K562 (cell line): Measurements from ENCODE around the gene CHRDL1. TPM values are rescaled to one million over a fixed set of nuclear protein-coding genes. Genes with fewer than 3 reads are reported as not detected.

Experiments
- ATAC-seq: fragments of 200-7000 bp; cut with Tn5 transposase; 3 replicates; pipeline ENCODE4 v1.9.1; 2020; ENCODE audit warnings: moderate library complexity
- BruUV-seq: library from RNA; stranded (reverse); fragments of 400-500 nt; replicated peaks from 2 replicates; lab custom pipeline; 2021; lab: Mats Ljungman, UMichigan
- CTCF ChIA-PET: fragments of 300-600 bp; formaldehyde crosslinking; extraction: SDS; loops from one replicate; lab custom pipeline; 2021; ENCODE audit warnings: low intra/inter-chr PET ratio; lab: Yijun Ruan, JAX
- POLR2A ChIA-PET: fragments of 300-600, 350-650 bp; sonication (Branson Sonifier 250); formaldehyde crosslinking; extraction: SDS; loops from one replicate; lab custom pipeline; 2021; ENCODE audit warnings: antibody characterized with exemption, inconsistent platforms; lab: Yijun Ruan, JAX
- DNase-seq, 4 experiments: peaks; one replicate each; pipeline versions ENCODE4 v3.0.0 to v3.0.0-alpha.2; 2011 to 2018; ENCODE audit warnings: low spot score in 3 of 4, mixed read lengths in 3 of 4; ENCODE audit errors: extremely low read depth in 1 of 4
- FAIRE-seq: peaks from 2 replicates; lab custom pipeline; 2011; peaks lifted over from hg19 to GRCh38; lab: Jason Lieb, UNC
- H2AFZ ChIP-seq: 2 replicates; pipeline ENCODE4 v1.6.0; 2011; ENCODE audit warnings: low read depth, low read length, control low read depth, inconsistent platforms
- H3K27ac ChIP-seq: fragments of 200-600 bp; 3 replicates; pipeline ENCODE4 v1.8.0; 2011; ENCODE audit warnings: low read depth, mild to moderate bottlenecking, control low read depth, inconsistent platforms, low read length, moderate library complexity, mixed read lengths; ENCODE audit errors: extremely low read depth
- H3K27me3 ChIP-seq, 2 experiments: fragments of 300-600 bp in 1 of 2; 2 replicates in 1 of 2; 3 replicates in 1 of 2; pipeline versions ENCODE4 v1.6.0 to v1.8.0; 2011; ENCODE audit warnings: inconsistent platforms in 2 of 2, low read length in 2 of 2, mild to moderate bottlenecking in 1 of 2, mixed read lengths in 1 of 2, moderate library complexity in 1 of 2; ENCODE audit not compliant: control insufficient read depth in 2 of 2, insufficient read depth in 2 of 2
- H3K36me3 ChIP-seq: fragments of 300-600 bp; 3 replicates; pipeline ENCODE4 v1.8.0; 2011; ENCODE audit warnings: mild to moderate bottlenecking, low read length, inconsistent platforms; ENCODE audit not compliant: control insufficient read depth, insufficient read depth
- H3K4me1 ChIP-seq, 2 experiments: fragments of 200-600 bp in 1 of 2; replicated peaks in 1 of 2; 2 replicates in 1 of 2; 3 replicates in 1 of 2; pipeline versions ENCODE4 v1.5.1 to v1.8.0; 2011; ENCODE audit warnings: inconsistent platforms in 2 of 2, low read length in 2 of 2, mild to moderate bottlenecking in 1 of 2, mixed read lengths in 1 of 2, moderate library complexity in 1 of 2; ENCODE audit not compliant: control insufficient read depth in 2 of 2, insufficient read depth in 2 of 2
- H3K4me2 ChIP-seq: 2 replicates; pipeline ENCODE4 v1.6.1; 2011; ENCODE audit warnings: low read length, control low read depth, inconsistent platforms, mixed read lengths; ENCODE audit not compliant: insufficient read depth
- H3K4me3 ChIP-seq: fragments of 200-600 bp; sonication (generic), shearing (Covaris generic); 2 replicates; pipeline ENCODE4 v1.5.1; 2016; ENCODE audit warnings: control low read depth, inconsistent platforms
- H3K79me2 ChIP-seq: fragments of 200-600 bp; 3 replicates; pipeline ENCODE4 v1.8.0; 2011; ENCODE audit warnings: low read length, inconsistent platforms; ENCODE audit not compliant: control insufficient read depth, insufficient read depth
- H3K9ac ChIP-seq, 2 experiments: 2 replicates each; pipeline versions ENCODE4 v1.6.0 to v1.6.1; 2011; ENCODE audit warnings: low read depth in 2 of 2, low read length in 2 of 2, control low read depth in 1 of 2, inconsistent platforms in 1 of 2, mild to moderate bottlenecking in 1 of 2, mixed read lengths in 1 of 2; ENCODE audit not compliant: insufficient read depth in 1 of 2
- H3K9me1 ChIP-seq: one replicate; pipeline ENCODE4 v1.6.0; 2011; ENCODE audit warnings: inconsistent platforms, mild to moderate bottlenecking, low read length, moderate library complexity; ENCODE audit not compliant: control insufficient read depth, insufficient read depth
- H3K9me3 ChIP-seq: replicated peaks from 2 replicates; pipeline ENCODE4 v1.5.1; 2011; ENCODE audit warnings: low read depth, low read length, inconsistent platforms; ENCODE audit not compliant: control insufficient read depth, insufficient read depth
- H4K20me1 ChIP-seq: replicated peaks from 2 replicates; pipeline ENCODE4 v1.6.1; 2011; ENCODE audit warnings: low read length, inconsistent platforms, mixed read lengths; ENCODE audit not compliant: control insufficient read depth, insufficient read depth
- ATF1 ChIP-seq, 2 experiments: fragments of 450-650 bp in 1 of 2; IDR thresholded peaks; 2 replicates each; pipeline ENCODE4 v1.6.1; 2016; ENCODE audit warnings: missing compliant biosample characterization in 1 of 2, missing genetic modification characterization in 1 of 2
- BACH1 ChIP-seq: fragments of 200-800 bp; sonication (Bioruptor generic); IDR thresholded peaks from 2 replicates; pipeline ENCODE4 v1.6.1; 2016; ENCODE audit warnings: missing genetic modification characterization, missing compliant biosample characterization
- FOXK1 ChIP-seq: sonication (generic); formaldehyde crosslinking; IDR thresholded peaks from 2 replicates; pipeline ENCODE4 v1.8.0; 2022; ENCODE audit warnings: missing genetic modification reagents, mild to moderate bottlenecking, borderline replicate concordance
- FOXO4 ChIP-seq: fragments of 450-650 bp; formaldehyde crosslinking; IDR thresholded peaks from 2 replicates; pipeline ENCODE4 v1.4.0; 2020; ENCODE audit warnings: mild to moderate bottlenecking, moderate library complexity
- GABPB2 ChIP-seq: fragments of 250-450 bp; sonication (Bioruptor Pico); conservative IDR thresholded peaks from 2 replicates; pipeline ENCODE4 v1.5.1; 2021; ENCODE audit warnings: mild to moderate bottlenecking
- GATAD2A ChIP-seq: fragments of 450-650 bp; IDR thresholded peaks from 2 replicates; pipeline ENCODE4 v1.6.1; 2017
- MAFK ChIP-seq: IDR thresholded peaks from 2 replicates; pipeline ENCODE4 v1.6.1; 2011; ENCODE audit warnings: low read length, improper control_type of control experiment
- PPARD ChIP-seq: fragments of 250-450 bp; sonication (Bioruptor Pico); IDR thresholded peaks from 2 replicates; pipeline ENCODE4 v1.8.0; 2022; ENCODE audit warnings: inconsistent platforms, mild to moderate bottlenecking, moderate library complexity
- SRSF1 ChIP-seq: fragments of 200-400 bp; formaldehyde crosslinking; IDR thresholded peaks from 2 replicates; pipeline ENCODE4 v1.6.1; 2017; ENCODE audit warnings: mild to moderate bottlenecking, low read depth, low read length, moderate library complexity
- ZFP36 ChIP-seq: fragments of 150-350 bp; IDR thresholded peaks from 2 replicates; pipeline ENCODE4 v1.6.1; 2018; ENCODE audit warnings: low read length, low read depth; ENCODE audit not compliant: partially characterized antibody
- ZHX1 ChIP-seq: fragments of 150-350 bp; conservative IDR thresholded peaks from 2 replicates; pipeline ENCODE4 v1.6.1; 2014; ENCODE audit warnings: low read length
- ZNF175 ChIP-seq: fragments of 200-800 bp; sonication (Bioruptor generic); IDR thresholded peaks from 2 replicates; pipeline ENCODE4 v1.6.1; 2016; ENCODE audit warnings: low read depth, mild to moderate bottlenecking, missing genetic modification characterization, missing compliant biosample characterization
- ZNF212 ChIP-seq: fragments of 450-650 bp; formaldehyde crosslinking; IDR thresholded peaks from 2 replicates; pipeline ENCODE4 v1.4.0; 2020; ENCODE audit warnings: mild to moderate bottlenecking
- ZNF23 ChIP-seq: fragments of 250-450 bp; sonication (Bioruptor Pico); IDR thresholded peaks from 2 replicates; pipeline ENCODE4 v1.4.0; 2020; ENCODE audit warnings: mild to moderate bottlenecking
- ZNF584 ChIP-seq: fragments of 200-800 bp; sonication (Bioruptor generic); IDR thresholded peaks from 2 replicates; pipeline ENCODE4 v1.6.1; 2016; ENCODE audit warnings: low read depth, mild to moderate bottlenecking, missing genetic modification characterization, missing compliant biosample characterization
- WGBS: fragments of 100-300 bp; shearing (Covaris generic); methylation state at CpG from one replicate; pipeline ENCODE4 v1.1.6; 2016; ENCODE audit warnings: low coverage, mixed read lengths; ENCODE audit not compliant: insufficient coverage; ENCODE audit errors: missing lambda C conversion rate; 5-methylcytosine and 5-hydroxymethylcytosine counted together
- in situ Hi-C: fragments of 300-500 bp; cut with MboI; formaldehyde crosslinking; loops from 4 replicates; pipeline ENCODE4 v1.15.0; 2018; ENCODE audit warnings: inconsistent platforms, mixed read lengths
- intact Hi-C: fragments of 100-400 bp; cut with micrococcal nuclease; formaldehyde crosslinking; loops from 2 replicates; pipeline ENCODE4 v1.14.2; 2022
- polyA plus RNA-seq, 8 experiments: library from polyadenylated mRNA; depleted of rRNA in 4 of 8; stranded (reverse) in 5 of 8; unstranded in 3 of 8; fragments of >200 nt; fragmentation: Nextera tagmentation in 2 of 8; fragmentation: Illumina TruSeq in 1 of 8; extraction: Ambion mirVana in 2 of 8; extraction: Trizol in 1 of 8; gene quantifications; 2 replicates each; pipeline versions ENCODE4 v1.2.1 to v1.2.3, GENCODE V29; 2011 to 2014; ENCODE audit warnings: inconsistent platforms in 1 of 8, missing spikeins in 1 of 8
- total RNA-seq, 7 experiments: library from RNA; depleted of rRNA in 6 of 7; stranded (reverse); fragments of >200 nt in 6 of 7; fragmentation: Illumina TruSeq in 2 of 7; extraction: Trizol in 2 of 7; gene quantifications; 2 replicates each; pipeline versions ENCODE4 v1.2.1 to v1.2.3, GENCODE V29; 2011 to 2021; ENCODE audit warnings: low replicate concordance in 1 of 7

CHRDL1 gene
- total and polyA plus RNA-seq, 9 of the 15 experiments (the other 6 are each of a cell fraction or from before 2014, with no cell fraction given) = not detected

- Histone ChIP-seq H2AFZ (no peak overlapping the region), H3K27ac (no peak overlapping the region), H3K27me3 (no peaks in the 10 kb centered on the region), H4K20me1 (no peaks in the 10 kb centered on the region), H3K9ac (no peak overlapping the region), H3K4me3 (no peak overlapping the region), H3K36me3 (no peaks in the 10 kb centered on the region), H3K9me1 (no peaks in the 10 kb centered on the region), H3K4me1 (no peaks in the 10 kb centered on the region), H3K79me2 (no peaks in the 10 kb centered on the region), H3K9me3 (no peaks in the 10 kb centered on the region), H3K4me2 (no peak overlapping the region)
- ChIA-PET CTCF (no interaction called here), POLR2A (no interaction called here)
- in situ Hi-C loops = no loop called here
- no peak for DNase-seq
- no TSS peak for BruUV-seq
- TF ChIP-seq SRSF1 (no peak), GABPB2 (CRISPR knock-in tag) (no peak)
- ATAC-seq = no peak
- intact Hi-C loops = no loop called here
- no peak for FAIRE-seq
Measured at GRCh38 chrX:110836451-110836850, 40.8 kb upstream of the CHRDL1 start.

GRCh38 chrX:110836001-110836400, 40.4 kb upstream of the CHRDL1 start:
- in situ Hi-C loops = no loop called here
- BruUV-seq = no TSS peak
- no peak for DNase-seq
- Histone ChIP-seq H3K4me1 (no peaks in the 10 kb centered on the region), H3K9me1 (no peaks in the 10 kb centered on the region), H3K79me2 (no peaks in the 10 kb centered on the region), H4K20me1 (no peaks in the 10 kb centered on the region), H3K4me2 (no peak overlapping the region), H3K4me3 (no peak overlapping the region), H3K27ac (no peak overlapping the region), H2AFZ (no peak overlapping the region), H3K9me3 (no peaks in the 10 kb centered on the region), H3K36me3 (no peaks in the 10 kb centered on the region), H3K27me3 (no peaks in the 10 kb centered on the region), H3K9ac (no peak overlapping the region)
- no peak for FAIRE-seq
- ChIA-PET CTCF (no interaction called here), POLR2A (no interaction called here)
- WGBS = 0% methylated on average over 1 of the region's 1 CpG
- intact Hi-C loops = no loop called here
- no peak for ATAC-seq
- TF ChIP-seq GATAD2A (no peak), FOXO4 (CRISPR knock-in tag) (no peak), ZNF584 (CRISPR knock-in tag) (no peak), ZNF212 (CRISPR knock-in tag) (no peak), ZNF23 (CRISPR knock-in tag) (no peak), ZFP36 (no peak), ZHX1 (no peak), ATF1 (CRISPR knock-in tag; IDR thresholded peaks at IDR 0.05) (no peak), ATF1 (tag; IDR thresholded peaks at IDR 0.05) (no peak), MAFK (no peak), FOXK1 (CRISPR knock-in tag) (no peak), PPARD (CRISPR knock-in tag) (no peak), ZNF175 (no peak), BACH1 (tag) (no peak)
